ENCODE measurements around the gene CCDC180.
A peak's percentile ranks its signal among the peaks of the same experiment; 100 is the strongest.

Gene CCDC180

GRCh38 chr9:97297889-97298288 is 9.6 kb upstream of the CCDC180 start:
- DNase-seq (ENCODE audit: insufficient read length) (no peak), FAIRE-seq (no peak)
- TF ChIP-seq POLR2A (IDR thresholded peaks at IDR 0.05; ENCODE audit: low read depth, low read length) (no peak), TAF1 (IDR thresholded peaks at IDR 0.05; ENCODE audit: borderline replicate concordance, low read depth, low read length) (no peak), POLR2AphosphoS5 (IDR thresholded peaks at IDR 0.05; ENCODE audit: low read depth, low read length) (no peak)

- FAIRE-seq (peak; percentile 96), DNase-seq (ENCODE audit: insufficient read length) (no peak)
- no peak for TF ChIP-seq POLR2AphosphoS5 (IDR thresholded peaks at IDR 0.05; ENCODE audit: low read depth, low read length)
- no peak for TF ChIP-seq TAF1 (IDR thresholded peaks at IDR 0.05; ENCODE audit: borderline replicate concordance, low read depth, low read length)
- TF ChIP-seq POLR2A (IDR thresholded peaks at IDR 0.05; ENCODE audit: low read depth, low read length): no peak
These were observed 7.5 kb upstream of the CCDC180 start for GRCh38 chr9:97299809-97300414.

DNA sequence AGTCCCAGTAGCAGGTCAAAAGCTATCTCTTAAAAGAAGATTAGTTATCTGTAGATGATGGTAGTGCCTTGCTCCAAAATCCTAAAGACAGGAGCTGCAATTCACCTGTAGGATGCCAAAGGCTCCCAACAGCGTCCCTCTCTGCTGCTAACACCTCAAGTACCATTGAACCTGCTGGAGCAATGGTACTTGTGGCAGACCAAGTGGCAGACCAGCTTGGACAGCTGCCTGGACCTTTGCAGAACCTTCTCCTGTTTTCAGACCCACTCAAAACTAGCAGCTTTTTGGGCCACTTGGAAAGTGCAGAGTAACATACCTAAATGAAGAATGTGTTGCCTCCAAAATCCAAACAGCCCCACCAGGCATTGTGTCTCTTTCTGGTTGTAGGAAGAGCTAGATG is 6.9 kb upstream of the CCDC180 start:
- DNase-seq (ENCODE audit: insufficient read length) (no peak), FAIRE-seq (peak; percentile 62)
- TF ChIP-seq POLR2AphosphoS5 (IDR thresholded peaks at IDR 0.05; ENCODE audit: low read depth, low read length) (no peak), TAF1 (IDR thresholded peaks at IDR 0.05; ENCODE audit: borderline replicate concordance, low read depth, low read length) (no peak), POLR2A (IDR thresholded peaks at IDR 0.05; ENCODE audit: low read depth, low read length) (no peak)

GRCh38 chr9:97301974-97302373 is 5.5 kb upstream of the CCDC180 start:
- FAIRE-seq: no peak
- TF ChIP-seq POLR2AphosphoS5 (IDR thresholded peaks at IDR 0.05; ENCODE audit: low read depth, low read length) (no peak), TAF1 (IDR thresholded peaks at IDR 0.05; ENCODE audit: borderline replicate concordance, low read depth, low read length) (no peak), POLR2A (IDR thresholded peaks at IDR 0.05; ENCODE audit: low read depth, low read length) (no peak)
- no peak for DNase-seq (ENCODE audit: insufficient read length)

DNA sequence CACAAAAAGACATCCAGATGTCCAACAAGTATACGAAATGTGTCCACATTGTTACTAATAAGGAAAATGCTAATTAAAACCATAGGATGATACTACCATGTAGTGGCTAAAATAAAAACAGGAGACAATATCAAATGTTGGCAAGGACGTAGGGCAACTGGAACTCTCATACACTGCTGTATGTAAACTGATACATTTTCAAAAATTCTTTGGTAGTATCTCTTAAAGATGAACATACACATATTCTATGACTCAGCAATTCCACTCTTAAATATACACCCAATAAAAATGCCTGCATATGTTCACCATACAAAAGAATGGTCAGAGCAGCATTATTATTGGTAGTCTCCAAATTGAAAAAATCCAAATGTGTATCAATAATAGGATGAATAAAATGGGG is 2.9 kb upstream of the CCDC180 start:
- no peak for FAIRE-seq
- DNase-seq (ENCODE audit: insufficient read length): no peak
- no peak for TF ChIP-seq POLR2A (IDR thresholded peaks at IDR 0.05; ENCODE audit: low read depth, low read length)
- TF ChIP-seq POLR2AphosphoS5 (IDR thresholded peaks at IDR 0.05; ENCODE audit: low read depth, low read length): no peak
- TF ChIP-seq TAF1 (IDR thresholded peaks at IDR 0.05; ENCODE audit: borderline replicate concordance, low read depth, low read length): no peak

DNA sequence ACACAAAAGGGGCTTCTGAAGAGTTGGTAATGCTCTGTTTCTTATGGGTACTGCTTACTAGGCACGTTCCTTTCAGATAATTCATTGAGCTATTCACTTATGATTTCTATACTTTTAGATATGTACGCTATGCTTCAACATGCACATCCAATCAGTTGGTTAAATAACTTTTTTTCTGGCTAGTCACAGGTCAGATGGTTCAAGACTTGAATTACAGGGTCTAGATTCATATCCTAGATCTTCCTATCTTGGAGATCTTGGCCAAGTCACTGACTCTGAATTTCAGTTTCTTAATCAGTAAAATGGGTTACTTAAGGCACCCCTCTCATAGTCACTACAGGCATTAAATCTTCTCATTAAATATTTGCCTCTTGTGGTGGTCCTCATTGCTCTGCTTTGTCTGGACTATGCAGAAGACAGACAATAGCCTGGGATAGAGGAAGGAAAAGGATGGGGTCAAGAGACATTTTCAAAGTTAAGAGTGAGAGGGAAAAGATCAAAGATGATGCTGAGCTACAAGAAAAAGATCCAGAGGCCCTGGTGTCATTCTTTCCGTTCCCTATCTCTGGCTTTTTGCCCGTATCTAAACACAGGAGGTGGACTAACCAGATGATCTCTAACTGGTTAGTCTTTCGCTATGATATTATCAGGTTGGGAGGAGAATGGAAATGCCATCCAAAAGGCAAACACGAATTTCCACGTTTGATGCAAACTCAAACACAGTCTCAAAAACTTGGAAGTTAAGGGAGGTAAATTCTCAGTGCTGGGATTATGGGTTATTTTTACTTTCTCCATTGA is 1.8 kb upstream of the CCDC180 start:
- TF ChIP-seq POLR2AphosphoS5 (IDR thresholded peaks at IDR 0.05; ENCODE audit: low read depth, low read length) (no peak), TAF1 (IDR thresholded peaks at IDR 0.05; ENCODE audit: borderline replicate concordance, low read depth, low read length) (no peak), POLR2A (IDR thresholded peaks at IDR 0.05; ENCODE audit: low read depth, low read length) (no peak)
- FAIRE-seq (no peak), DNase-seq (ENCODE audit: insufficient read length) (no peak)

DNA sequence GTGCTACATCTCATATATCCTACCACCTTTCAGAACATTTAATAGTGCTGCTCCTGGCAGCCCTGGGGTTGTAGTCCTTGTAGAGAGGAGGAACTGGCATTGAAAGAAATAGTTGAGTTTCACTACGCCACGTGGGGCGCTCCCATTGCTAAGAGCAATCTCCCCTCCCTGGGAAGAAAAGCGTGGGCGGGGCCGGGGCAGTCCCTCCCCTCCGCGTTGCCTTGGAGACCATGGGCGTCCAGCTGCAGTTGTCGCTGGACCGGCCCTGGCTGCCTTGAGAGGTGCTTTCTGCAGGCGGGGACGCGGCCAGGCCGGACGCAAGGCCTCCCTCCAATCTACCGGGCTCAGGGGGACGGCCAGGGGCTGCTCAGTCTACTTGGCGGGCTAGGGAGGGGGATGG is 368 bp upstream of the CCDC180 start:
- DNase-seq (ENCODE audit: insufficient read length) (no peak), FAIRE-seq (no peak)
- TF ChIP-seq POLR2A (IDR thresholded peaks at IDR 0.05; ENCODE audit: low read depth, low read length) (no peak), TAF1 (IDR thresholded peaks at IDR 0.05; ENCODE audit: borderline replicate concordance, low read depth, low read length) (no peak), POLR2AphosphoS5 (IDR thresholded peaks at IDR 0.05; ENCODE audit: low read depth, low read length) (no peak)

- FAIRE-seq: no peak
These were observed 1.8 kb downstream of the CCDC180 start for GRCh38 chr9:97309260-97309659.

GRCh38 chr9:97310023-97310422 is 2.6 kb downstream of the CCDC180 start:
- no peak for TF ChIP-seq TAF1 (IDR thresholded peaks at IDR 0.05; ENCODE audit: borderline replicate concordance, low read depth, low read length)
- TF ChIP-seq POLR2AphosphoS5 (IDR thresholded peaks at IDR 0.05; ENCODE audit: low read depth, low read length): no peak
- no peak for TF ChIP-seq POLR2A (IDR thresholded peaks at IDR 0.05; ENCODE audit: low read depth, low read length)
- no peak for FAIRE-seq
- no peak for DNase-seq (ENCODE audit: insufficient read length)

More at GRCh38 chr9:97309260-97309659, 1.8 kb downstream of the CCDC180 start:
- TF ChIP-seq POLR2A (IDR thresholded peaks at IDR 0.05; ENCODE audit: low read depth, low read length): no peak
- no peak for TF ChIP-seq TAF1 (IDR thresholded peaks at IDR 0.05; ENCODE audit: borderline replicate concordance, low read depth, low read length)
- TF ChIP-seq POLR2AphosphoS5 (IDR thresholded peaks at IDR 0.05; ENCODE audit: low read depth, low read length): no peak
- no peak for DNase-seq (ENCODE audit: insufficient read length)

- FAIRE-seq: no peak
- DNase-seq (ENCODE audit: insufficient read length): no peak
- TF ChIP-seq TAF1 (IDR thresholded peaks at IDR 0.05; ENCODE audit: borderline replicate concordance, low read depth, low read length): no peak
- TF ChIP-seq POLR2A (IDR thresholded peaks at IDR 0.05; ENCODE audit: low read depth, low read length): no peak
- TF ChIP-seq POLR2AphosphoS5 (IDR thresholded peaks at IDR 0.05; ENCODE audit: low read depth, low read length): no peak
These were observed 3.4 kb downstream of the CCDC180 start for GRCh38 chr9:97310896-97311295.

DNA sequence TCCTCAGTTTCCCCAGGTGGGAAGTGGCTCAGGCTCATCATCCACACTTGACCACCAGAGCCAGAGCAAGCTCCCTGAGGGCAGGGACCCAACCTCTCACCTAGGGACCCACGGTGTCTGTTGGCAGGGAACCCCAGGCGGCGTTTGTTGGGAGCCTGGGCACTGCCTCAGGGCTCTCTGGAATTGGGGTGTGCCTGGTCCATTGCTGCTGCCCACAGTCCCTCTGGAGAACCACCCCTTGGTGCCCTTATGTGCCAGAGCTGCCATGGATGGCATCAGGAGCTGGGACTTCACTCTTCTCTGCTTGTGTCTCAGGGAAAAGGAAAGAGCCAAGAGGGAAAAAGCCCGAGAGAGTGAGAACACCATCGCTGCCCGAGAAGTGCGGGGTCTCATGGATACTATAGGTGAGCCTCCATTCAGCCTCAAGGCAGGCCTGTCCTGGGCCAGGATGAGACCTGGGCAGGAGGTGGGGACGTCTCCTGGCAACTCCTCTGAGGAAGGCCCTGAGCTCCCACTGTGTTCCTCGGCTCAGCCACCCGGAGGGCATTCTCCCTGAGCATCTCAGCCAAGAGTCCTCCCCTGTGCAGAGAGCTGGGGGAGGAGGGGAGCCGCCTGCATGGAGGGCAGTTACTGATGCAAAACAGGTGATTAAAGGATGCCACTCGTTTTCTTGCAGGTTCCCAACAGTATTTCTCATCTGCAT is 4.5 kb downstream of the CCDC180 start:
- DNase-seq (ENCODE audit: insufficient read length) (no peak), FAIRE-seq (no peak)
- TF ChIP-seq POLR2AphosphoS5 (IDR thresholded peaks at IDR 0.05; ENCODE audit: low read depth, low read length) (no peak), TAF1 (IDR thresholded peaks at IDR 0.05; ENCODE audit: borderline replicate concordance, low read depth, low read length) (no peak)
